IMR-90 (cell line): ENCODE measurements around the gene TCHH. TPM values are rescaled to one million over a fixed set of nuclear protein-coding genes. Genes with fewer than 3 reads are reported as not detected.

ENCODE experiments used
- ATAC-seq: fragments of 200-7000 bp; cut with Tn5 transposase; 2 replicates; pipeline ENCODE4 v1.9.1; 2020; ENCODE audit warnings: low read depth, mild to moderate bottlenecking, moderate library complexity
- BruUV-seq: library from RNA; stranded (reverse); fragments of 400-500 nt; replicated peaks from 2 replicates; lab custom pipeline; 2021; lab: Mats Ljungman, UMichigan
- CTCF ChIA-PET: fragments of 300-600 bp; formaldehyde crosslinking; extraction: SDS; loops from one replicate; lab custom pipeline; 2021; ENCODE audit warnings: antibody characterized with exemption; lab: Yijun Ruan, JAX
- POLR2A ChIA-PET: fragments of 300-600 bp; sonication (Branson Sonifier 250); formaldehyde crosslinking; loops from one replicate; lab custom pipeline; 2022; ENCODE audit warnings: antibody characterized with exemption; ENCODE audit not compliant: unreplicated experiment; lab: Charles Lee
- DNase-seq: peaks from one replicate; pipeline ENCODE4 v3.0.0; 2013
- H2AFZ ChIP-seq: replicated peaks from 2 replicates; pipeline ENCODE3; 2013; ENCODE audit warnings: low read length, mild to moderate bottlenecking; ENCODE audit not compliant: poor library complexity
- H2AK5ac ChIP-seq: 2 replicates; pipeline ENCODE4 v1.6.1; 2013; ENCODE audit warnings: low read depth, low read length, inconsistent platforms
- H2AK9ac ChIP-seq: replicated peaks from 2 replicates; pipeline ENCODE3; 2013; ENCODE audit warnings: mild to moderate bottlenecking, low read depth, low read length, moderate library complexity; ENCODE audit not compliant: poor library complexity
- H2BK120ac ChIP-seq: 2 replicates; pipeline ENCODE4 v1.6.1; 2013; ENCODE audit warnings: low read depth, low read length, inconsistent platforms
- H2BK15ac ChIP-seq: 3 replicates; pipeline ENCODE4 v1.6.1; 2013; ENCODE audit warnings: low read depth, low read length, inconsistent platforms
- H2BK20ac ChIP-seq: 2 replicates; pipeline ENCODE4 v1.6.1; 2013; ENCODE audit warnings: low read depth, mild to moderate bottlenecking, inconsistent platforms, low read length, moderate library complexity
- H2BK5ac ChIP-seq: 2 replicates; pipeline ENCODE4 v1.6.1; 2013; ENCODE audit warnings: mild to moderate bottlenecking, low read depth, low read length, inconsistent platforms; ENCODE audit not compliant: poor library complexity, severe bottlenecking
- H3K14ac ChIP-seq: replicated peaks from 2 replicates; pipeline ENCODE4 v1.6.1; 2013; ENCODE audit warnings: low read depth, low read length, inconsistent platforms
- H3K18ac ChIP-seq: 2 replicates; pipeline ENCODE4 v1.6.1; 2013; ENCODE audit warnings: low read depth, low read length, control low read depth
- H3K23ac ChIP-seq: 2 replicates; pipeline ENCODE4 v1.6.1; 2013; ENCODE audit warnings: low read depth, low read length, inconsistent platforms
- H3K27ac ChIP-seq: 2 replicates; pipeline ENCODE4 v1.5.1; 2013; ENCODE audit warnings: mild to moderate bottlenecking, control low read depth, low read length; ENCODE audit not compliant: insufficient read depth
- H3K27me3 ChIP-seq: 2 replicates; pipeline ENCODE4 v1.6.1; 2013; ENCODE audit warnings: low read length; ENCODE audit not compliant: control insufficient read depth, insufficient read depth
- H3K36me3 ChIP-seq: 2 replicates; pipeline ENCODE4 v1.6.1; 2013; ENCODE audit warnings: low read length, mixed read lengths; ENCODE audit not compliant: control insufficient read depth, insufficient read depth
- H3K4ac ChIP-seq: 2 replicates; pipeline ENCODE4 v1.6.1; 2013; ENCODE audit warnings: low read depth, low read length, inconsistent platforms
- H3K4me1 ChIP-seq: 2 replicates; pipeline ENCODE4 v1.6.1; 2013; ENCODE audit warnings: low read length, mixed read lengths; ENCODE audit not compliant: control insufficient read depth, insufficient read depth
- H3K4me2 ChIP-seq: 2 replicates; pipeline ENCODE4 v1.6.1; 2013; ENCODE audit warnings: low read depth, mild to moderate bottlenecking, control low read depth, low read length, moderate library complexity
- H3K4me3 ChIP-seq: 2 replicates; pipeline ENCODE4 v1.5.1; 2013; ENCODE audit warnings: low read depth, mild to moderate bottlenecking, control low read depth, low read length, moderate library complexity; ENCODE audit not compliant: insufficient read depth
- H3K56ac ChIP-seq: 2 replicates; pipeline ENCODE4 v1.6.1; 2013; ENCODE audit warnings: low read length, inconsistent platforms; ENCODE audit not compliant: insufficient read depth; ENCODE audit errors: extremely low read depth
- H3K79me1 ChIP-seq, 2 experiments: 2 replicates each; pipeline ENCODE4 v1.6.1; 2013; ENCODE audit warnings: low read length in 2 of 2, inconsistent platforms in 1 of 2, low read depth in 1 of 2
- H3K9ac ChIP-seq: 2 replicates; pipeline ENCODE4 v1.6.1; 2013; ENCODE audit warnings: low read depth, low read length, control low read depth
- H3K9me1 ChIP-seq: 2 replicates; pipeline ENCODE4 v1.6.1; 2013; ENCODE audit warnings: low read length, inconsistent platforms; ENCODE audit not compliant: insufficient read depth
- H3K9me3 ChIP-seq: 2 replicates; pipeline ENCODE4 v1.6.1; 2013; ENCODE audit warnings: low read length; ENCODE audit not compliant: control insufficient read depth, insufficient read depth
- H4K20me1 ChIP-seq: 2 replicates; pipeline ENCODE4 v1.6.1; 2013; ENCODE audit warnings: low read length, inconsistent platforms; ENCODE audit not compliant: insufficient read depth
- H4K5ac ChIP-seq: 2 replicates; pipeline ENCODE4 v1.6.1; 2013; ENCODE audit warnings: mild to moderate bottlenecking, low read depth, low read length, control low read depth
- H4K8ac ChIP-seq, 2 experiments: 2 replicates each; pipeline ENCODE4 v1.6.1; 2013; ENCODE audit warnings: low read depth in 2 of 2, low read length in 2 of 2, control low read depth in 1 of 2, inconsistent platforms in 1 of 2
- H4K91ac ChIP-seq: 2 replicates; pipeline ENCODE4 v1.6.1; 2013; ENCODE audit warnings: low read depth, low read length, inconsistent platforms; ENCODE audit not compliant: insufficient read depth
- BHLHE40 ChIP-seq: fragments of 150-350 bp; IDR thresholded peaks from 2 replicates; pipeline ENCODE4 v1.6.1; 2016; ENCODE audit warnings: mild to moderate bottlenecking, low read depth, low read length
- CEBPB ChIP-seq: IDR thresholded peaks from 2 replicates; pipeline ENCODE4 v1.6.1; 2012; ENCODE audit warnings: low read depth, low read length, improper control_type of control experiment
- CHD1 ChIP-seq: IDR thresholded peaks from 2 replicates; pipeline ENCODE4 v1.6.1; 2012; ENCODE audit warnings: low read depth, low read length, improper control_type of control experiment
- CTCF ChIP-seq: conservative IDR thresholded peaks from 2 replicates; pipeline ENCODE4 v1.5.1; 2012; ENCODE audit warnings: mild to moderate bottlenecking, low read depth, low read length, improper control_type of control experiment
- ELK1 ChIP-seq: fragments of 150-350 bp; IDR thresholded peaks from 2 replicates; pipeline ENCODE4 v1.6.1; 2016; ENCODE audit warnings: low read depth, mild to moderate bottlenecking, low read length, moderate library complexity, borderline replicate concordance
- FOS ChIP-seq: fragments of 150-350 bp; IDR thresholded peaks from 2 replicates; pipeline ENCODE4 v1.6.1; 2016; ENCODE audit warnings: low read depth, low read length
- MAFK ChIP-seq: IDR thresholded peaks from 2 replicates; pipeline ENCODE4 v1.6.1; 2012; ENCODE audit warnings: low read depth, low read length, improper control_type of control experiment
- MAZ ChIP-seq: IDR thresholded peaks from 2 replicates; pipeline ENCODE4 v1.6.1; 2012; ENCODE audit warnings: low read depth, mild to moderate bottlenecking, low read length, improper control_type of control experiment, moderate library complexity, borderline replicate concordance
- MXI1 ChIP-seq: IDR thresholded peaks from 2 replicates; pipeline ENCODE4 v1.6.1; 2012; ENCODE audit warnings: low read depth, mild to moderate bottlenecking, low read length, moderate library complexity, borderline replicate concordance
- NFE2L2 ChIP-seq: fragments of 150-350 bp; IDR thresholded peaks from 2 replicates; pipeline ENCODE4 v1.6.1; 2016; ENCODE audit warnings: low read depth, mild to moderate bottlenecking, low read length
- POLR2A ChIP-seq: IDR thresholded peaks from 2 replicates; pipeline ENCODE4 v1.6.1; 2012; ENCODE audit warnings: mild to moderate bottlenecking, low read depth, low read length
- RAD21 ChIP-seq: IDR thresholded peaks from 2 replicates; pipeline ENCODE4 v1.6.1; 2012; ENCODE audit warnings: low read length, improper control_type of control experiment
- RCOR1 ChIP-seq: IDR thresholded peaks from 2 replicates; pipeline ENCODE4 v1.6.1; 2012; ENCODE audit warnings: mild to moderate bottlenecking, low read length, improper control_type of control experiment; ENCODE audit not compliant: insufficient replicate concordance
- RFX5 ChIP-seq: IDR thresholded peaks from 2 replicates; pipeline ENCODE4 v1.8.0; 2012; ENCODE audit warnings: low read depth, mild to moderate bottlenecking, low read length, moderate library complexity
- SMC3 ChIP-seq: fragments of 150-350 bp; IDR thresholded peaks from 2 replicates; pipeline ENCODE4 v1.6.1; 2016; ENCODE audit warnings: low read depth, mild to moderate bottlenecking, antibody characterized with exemption, low read length, moderate library complexity
- USF2 ChIP-seq: fragments of 150-350 bp; IDR thresholded peaks from 2 replicates; pipeline ENCODE4 v1.6.1; 2017; ENCODE audit warnings: mild to moderate bottlenecking, antibody characterized with exemption, low read length, low read depth
- dilution Hi-C: fragments of 300-500 bp; cut with HindIII; formaldehyde crosslinking; loops from one replicate; pipeline ENCODE4 v1.14.3; 2018; ENCODE audit warnings: low sequenced_read_pairs; ENCODE audit not compliant: unreplicated experiment
- in situ Hi-C: fragments of 300-500 bp; cut with MboI; formaldehyde crosslinking; loops from 3 replicates; pipeline ENCODE4 v1.14.3; 2019; ENCODE audit warnings: low sequenced_read_pairs, inconsistent platforms, mixed read lengths
- intact Hi-C: fragments of 100-400 bp; cut with micrococcal nuclease; formaldehyde crosslinking; loops from 2 replicates; pipeline ENCODE4 v1.10.0; 2022
- polyA plus RNA-seq, 3 experiments: library from polyadenylated mRNA; depleted of rRNA; stranded (reverse); fragments of >200 nt; gene quantifications; 2 replicates each; pipeline ENCODE4 v1.2.3, GENCODE V29; 2012; ENCODE audit warnings: low replicate concordance in 1 of 3
- total RNA-seq: library from RNA; depleted of rRNA; stranded (reverse); fragments of >200 nt; gene quantifications from 2 replicates; pipeline ENCODE4 v1.2.3, GENCODE V29; 2012

TCHH gene
- total and polyA plus RNA-seq, 2 of the 4 experiments (the other 2 are of a cell fraction), result not detected

GRCh38 chr1:152130186-152130585, 14.9 kb upstream of the TCHH start:
- no peaks in the 10 kb centered on the region for H3K9me1 ChIP-seq
- H4K91ac ChIP-seq, result no peak overlapping the region
- no peak for ATAC-seq
- H3K23ac ChIP-seq, result no peak overlapping the region
- no peak overlapping the region for H3K14ac ChIP-seq
- TF ChIP-seq POLR2A, result no peak
- TF ChIP-seq MAZ, result no peak
- TF ChIP-seq NFE2L2, result no peak
- no peak for TF ChIP-seq ELK1
- TF ChIP-seq CEBPB, result no peak
- TF ChIP-seq MXI1, result no peak
- no peak for TF ChIP-seq SMC3
- no peak for TF ChIP-seq USF2
- no peak for TF ChIP-seq MAFK
- TF ChIP-seq RAD21, result no peak
- no peak for TF ChIP-seq RCOR1
- TF ChIP-seq CTCF, result no peak
- TF ChIP-seq BHLHE40, result no peak
- TF ChIP-seq FOS, result no peak
- TF ChIP-seq RFX5, result no peak
- no peak for TF ChIP-seq CHD1
- ChIA-PET CTCF (no interaction called here), POLR2A (no interaction called here)
- BruUV-seq, result no TSS peak
- no peak overlapping the region for H2BK5ac ChIP-seq
- H3K9me3 ChIP-seq, result no peaks in the 10 kb centered on the region
- no peak overlapping the region for H2BK120ac ChIP-seq
- no peak overlapping the region for H3K4me2 ChIP-seq
- H4K8ac ChIP-seq, result no peak overlapping the region
- no peak overlapping the region for H3K27ac ChIP-seq
- no peaks in the 10 kb centered on the region for H3K4me1 ChIP-seq
- H3K36me3 ChIP-seq, result no peaks in the 10 kb centered on the region
- H2AK9ac ChIP-seq, result no peak overlapping the region
- no peak overlapping the region for H3K56ac ChIP-seq
- no peak overlapping the region for H2AK5ac ChIP-seq
- no peak overlapping the region for H3K18ac ChIP-seq
- no peak overlapping the region for H3K9ac ChIP-seq
- H2BK20ac ChIP-seq, result no peak overlapping the region
- no peak overlapping the region for H2AFZ ChIP-seq
- no peaks in the 10 kb centered on the region for H4K20me1 ChIP-seq
- no peak overlapping the region for H2BK15ac ChIP-seq
- no peak for DNase-seq
- in situ Hi-C loops (no loop called here), dilution Hi-C loops (no loop called here), intact Hi-C loops (no loop called here)
- no peak overlapping the region for H3K4ac ChIP-seq
- no peaks in the 10 kb centered on the region for H3K79me1 ChIP-seq
- H3K4me3 ChIP-seq, result no peak overlapping the region
- no peak overlapping the region for H4K5ac ChIP-seq
- no peaks in the 10 kb centered on the region for H3K27me3 ChIP-seq
